LNCaP clone FGC (cell line): ENCODE data around the gene OPCML.
"Not testable (repeated sequence)": the region's sequence is repeated elsewhere in the genome, so short reads cannot be mapped to it uniquely, and the experiment has no call there.

ENCODE experiments used
- DNase-seq: peaks from one replicate; pipeline ENCODE4 v3.0.0-alpha.2; 2011; ENCODE audit warnings: low read depth
- H3K4me3 ChIP-seq: 2 replicates; pipeline ENCODE4 v1.5.1; 2011; ENCODE audit warnings: mild to moderate bottlenecking, low read depth, low read length, control low read depth
- CTCF ChIP-seq: IDR thresholded peaks from 2 replicates; pipeline ENCODE4 v1.5.1; 2012; ENCODE audit warnings: mild to moderate bottlenecking; ENCODE audit not compliant: control insufficient read depth, insufficient read depth; ENCODE audit errors: extremely low read depth

Gene OPCML

GRCh38 chr11:132402071-132402684 is 1130.1 kb downstream of the OPCML start:
- H3K4me3 ChIP-seq, result no peak overlapping the region
- peak; percentile 19; the same call in 1 of the 2 replicates for TF ChIP-seq CTCF
- no peak for DNase-seq

GRCh38 chr11:132396318-132396717 is 1136.0 kb downstream of the OPCML start:
- no peak overlapping the region for H3K4me3 ChIP-seq
- DNase-seq, result no peak
- TF ChIP-seq CTCF, result no peak

- TF ChIP-seq CTCF, result no peak
- H3K4me3 ChIP-seq, result no peak overlapping the region
- DNase-seq, result no peak
Observed at GRCh38 chr11:132395434-132395833, 1136.9 kb downstream of the OPCML start.

GRCh38 chr11:132379540-132379939 is 1152.8 kb downstream of the OPCML start:
- H3K4me3 ChIP-seq, result no peak overlapping the region
- no peak for TF ChIP-seq CTCF
- DNase-seq, result no peak

GRCh38 chr11:132373405-132374143 is 1158.7 kb downstream of the OPCML start:
- TF ChIP-seq CTCF, result no peak
- no peak overlapping the region for H3K4me3 ChIP-seq
- no peak for DNase-seq

GRCh38 chr11:132370114-132370513 is 1162.2 kb downstream of the OPCML start:
- DNase-seq, H3K4me3 ChIP-seq: not testable (repeated sequence)

- no peak overlapping the region for H3K4me3 ChIP-seq
- no peak for TF ChIP-seq CTCF
- no peak for DNase-seq
Observed at GRCh38 chr11:132367293-132367692, 1165.0 kb downstream of the OPCML start.
